Cardiac muscle cell (in vitro differentiated cells and primary cell): Measurements from ENCODE around the gene AMBN. TPM values are rescaled to one million over a fixed set of nuclear protein-coding genes. Genes with fewer than 3 reads are reported as not detected.

ENCODE experiments used
- DNase-seq, 2 donors: peaks; one replicate each; pipeline versions ENCODE4 v3.0.0 to v3.0.0-alpha.2; 2010 to 2017; ENCODE audit warnings: low read depth in 1 of 2, low spot score in 1 of 2
- H3K27ac ChIP-seq: fragments of 200-600 bp; sonication (generic); 2 replicates; pipeline ENCODE4 v1.5.1; 2016
- H3K27me3 ChIP-seq: fragments of 200-600 bp; sonication (generic); 2 replicates; pipeline ENCODE4 v1.6.0; 2016; ENCODE audit warnings: control low read depth
- H3K36me3 ChIP-seq: fragments of 200-600 bp; sonication (generic); 2 replicates; pipeline ENCODE4 v1.5.1; 2016; ENCODE audit warnings: control low read depth
- H3K4me1 ChIP-seq: fragments of 200-600 bp; sonication (generic); 2 replicates; pipeline ENCODE4 v1.8.1; 2017; ENCODE audit warnings: low read depth, mild to moderate bottlenecking, mixed run types
- H3K4me3 ChIP-seq: fragments of 200-600 bp; sonication (generic); 2 replicates; pipeline ENCODE4 v1.5.1; 2016; ENCODE audit warnings: mild to moderate bottlenecking
- H3K9me3 ChIP-seq: fragments of 200-600 bp; sonication (generic); 2 replicates; pipeline ENCODE4 v1.5.1; 2017; ENCODE audit warnings: low read depth, mild to moderate bottlenecking, control low read depth
- polyA plus RNA-seq: library from polyadenylated mRNA; unstranded; fragments of >200 nt; fragmentation: Nextera tagmentation; extraction: Ambion mirVana; gene quantifications from 2 replicates; pipeline ENCODE4 v1.2.1, GENCODE V29; 2016
- total RNA-seq: library from RNA; depleted of rRNA; stranded (reverse); fragments of >200 nt; gene quantifications from 2 replicates; pipeline ENCODE4 v1.2.3, GENCODE V29; 2016
- TF ChIP-seq, protein P1 (sequence below): IDR thresholded peaks from 2 replicates; pipeline ENCODE4 v1.5.1; 2012; ENCODE audit warnings: low read depth, mild to moderate bottlenecking, low read length

The AMBN gene
- total and polyA plus RNA-seq, 2 experiments from 2014 or later, result not detected

DNA sequence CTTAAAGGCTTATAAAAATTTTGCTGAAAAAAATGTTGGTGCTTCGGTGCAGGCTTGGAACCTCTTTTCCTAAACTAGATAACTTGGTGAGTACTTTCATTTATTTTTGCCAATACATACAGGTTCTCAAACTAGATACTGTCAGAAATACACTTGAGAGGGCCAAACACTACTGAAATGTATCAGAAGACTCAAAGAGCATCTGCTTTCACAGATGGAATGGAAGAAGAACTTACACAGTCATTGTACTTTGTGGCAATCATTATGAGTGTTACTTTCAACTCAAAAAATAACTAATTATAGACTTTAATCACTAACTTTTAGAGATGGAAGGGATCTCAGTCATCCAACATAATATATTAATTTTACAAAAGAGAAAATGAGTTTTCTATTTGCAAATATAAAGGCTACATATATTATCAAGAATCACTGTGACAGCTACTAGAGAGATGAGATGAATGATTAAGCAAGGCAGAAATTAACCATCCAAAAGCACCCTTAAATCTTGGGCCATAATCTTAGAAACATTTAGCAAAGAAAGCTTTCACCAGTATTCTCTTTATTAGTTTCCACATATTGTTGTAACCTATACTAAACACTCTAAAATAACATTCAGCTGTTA, 37.5 kb downstream of the AMBN start:
- Histone ChIP-seq H3K36me3 (no peaks in the 10 kb centered on the region), H3K4me1 (no peaks in the 10 kb centered on the region), H3K9me3 (no peaks in the 10 kb centered on the region), H3K27ac (no peak overlapping the region), H3K27me3 (no peaks in the 10 kb centered on the region), H3K4me3 (no peak overlapping the region)
- TF ChIP-seq, protein P1, sequence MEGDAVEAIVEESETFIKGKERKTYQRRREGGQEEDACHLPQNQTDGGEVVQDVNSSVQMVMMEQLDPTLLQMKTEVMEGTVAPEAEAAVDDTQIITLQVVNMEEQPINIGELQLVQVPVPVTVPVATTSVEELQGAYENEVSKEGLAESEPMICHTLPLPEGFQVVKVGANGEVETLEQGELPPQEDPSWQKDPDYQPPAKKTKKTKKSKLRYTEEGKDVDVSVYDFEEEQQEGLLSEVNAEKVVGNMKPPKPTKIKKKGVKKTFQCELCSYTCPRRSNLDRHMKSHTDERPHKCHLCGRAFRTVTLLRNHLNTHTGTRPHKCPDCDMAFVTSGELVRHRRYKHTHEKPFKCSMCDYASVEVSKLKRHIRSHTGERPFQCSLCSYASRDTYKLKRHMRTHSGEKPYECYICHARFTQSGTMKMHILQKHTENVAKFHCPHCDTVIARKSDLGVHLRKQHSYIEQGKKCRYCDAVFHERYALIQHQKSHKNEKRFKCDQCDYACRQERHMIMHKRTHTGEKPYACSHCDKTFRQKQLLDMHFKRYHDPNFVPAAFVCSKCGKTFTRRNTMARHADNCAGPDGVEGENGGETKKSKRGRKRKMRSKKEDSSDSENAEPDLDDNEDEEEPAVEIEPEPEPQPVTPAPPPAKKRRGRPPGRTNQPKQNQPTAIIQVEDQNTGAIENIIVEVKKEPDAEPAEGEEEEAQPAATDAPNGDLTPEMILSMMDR, result no peak
- no peak for DNase-seq

GRCh38 chr4:70630162-70630561, 38.1 kb downstream of the AMBN start:
- H3K27me3 ChIP-seq, result no peaks in the 10 kb centered on the region
- TF ChIP-seq, protein P1, result no peak
- no peak overlapping the region for H3K27ac ChIP-seq
- H3K9me3 ChIP-seq, result no peaks in the 10 kb centered on the region
- H3K4me3 ChIP-seq, result no peak overlapping the region
- H3K36me3 ChIP-seq, result no peaks in the 10 kb centered on the region
- DNase-seq, result no peak
- H3K4me1 ChIP-seq, result no peaks in the 10 kb centered on the region

GRCh38 chr4:70632028-70632427, 40.0 kb downstream of the AMBN start:
- H3K27ac ChIP-seq, result no peak overlapping the region
- H3K27me3 ChIP-seq, result no peaks in the 10 kb centered on the region
- peaks cover 3% of the 10 kb centered on the region for H3K4me1 ChIP-seq
- no peaks in the 10 kb centered on the region for H3K36me3 ChIP-seq
- DNase-seq, result peak in 1 of 2 donors; percentile 40
- no peaks in the 10 kb centered on the region for H3K9me3 ChIP-seq
- H3K4me3 ChIP-seq, result no peak overlapping the region
- TF ChIP-seq, protein P1, result no peak

GRCh38 chr4:70634482-70634881, 42.4 kb downstream of the AMBN start:
- Histone ChIP-seq H3K9me3 (no peaks in the 10 kb centered on the region), H3K36me3 (no peaks in the 10 kb centered on the region), H3K27ac (no peak overlapping the region), H3K4me3 (no peak overlapping the region), H3K4me1 (peaks cover 9% of the 10 kb centered on the region), H3K27me3 (no peaks in the 10 kb centered on the region)
- no peak for DNase-seq
- TF ChIP-seq, protein P1, result no peak

- Histone ChIP-seq H3K4me1 (peaks cover 9% of the 10 kb centered on the region), H3K9me3 (no peaks in the 10 kb centered on the region), H3K36me3 (no peaks in the 10 kb centered on the region), H3K27ac (peak overlapping the region; percentile 22), H3K4me3 (no peak overlapping the region), H3K27me3 (no peaks in the 10 kb centered on the region)
- TF ChIP-seq, protein P1, result no peak
- DNase-seq, result peak in 1 of 2 donors; percentile 12
Observed at GRCh38 chr4:70637239-70637913, 45.3 kb downstream of the AMBN start.
